ENCODE measurements around the gene NFKBIB. TPM values are rescaled to one million over a fixed set of nuclear protein-coding genes. Genes with fewer than 3 reads are reported as not detected.
"Not testable (repeated sequence)": the region's sequence is repeated elsewhere in the genome, so short reads cannot be mapped to it uniquely, and the experiment has no call there.

The NFKBIB gene
- total RNA-seq, 1 donor from 2014 or later, result 18.0 TPM

- Mint-ChIP-seq H3K4me1 (ENCODE audit: unreplicated experiment) (peaks cover 8% of the 10 kb centered on the region), H3K4me3 (ENCODE audit: unreplicated experiment) (peak overlapping the region; percentile 32), H3K9me3 (ENCODE audit: unreplicated experiment) (no peaks in the 10 kb centered on the region), H3K27me3 (ENCODE audit: unreplicated experiment) (no peaks in the 10 kb centered on the region), H3K36me3 (ENCODE audit: unreplicated experiment) (no peaks in the 10 kb centered on the region), H3K27ac (ENCODE audit: unreplicated experiment) (no peak overlapping the region)
- no peak for DNase-seq (ENCODE audit: extremely low spot score, unreplicated experiment)
- TF ChIP-seq CTCF (IDR thresholded peaks at IDR 0.05), result peak; percentile 68
These were observed 29.7 kb upstream of the NFKBIB start for GRCh38 chr19:38869836-38870607.

GRCh38 chr19:38870612-38871011, 29.2 kb upstream of the NFKBIB start:
- Mint-ChIP-seq H3K27ac (ENCODE audit: unreplicated experiment) (no peak overlapping the region), H3K36me3 (ENCODE audit: unreplicated experiment) (no peaks in the 10 kb centered on the region), H3K9me3 (ENCODE audit: unreplicated experiment) (no peaks in the 10 kb centered on the region), H3K27me3 (ENCODE audit: unreplicated experiment) (no peaks in the 10 kb centered on the region), H3K4me1 (ENCODE audit: unreplicated experiment) (peaks cover 8% of the 10 kb centered on the region), H3K4me3 (ENCODE audit: unreplicated experiment) (peak overlapping the region; percentile 14)
- no peak for DNase-seq (ENCODE audit: extremely low spot score, unreplicated experiment)
- TF ChIP-seq CTCF (IDR thresholded peaks at IDR 0.05), result no peak

- not testable (repeated sequence) for H3K36me3 Mint-ChIP-seq (ENCODE audit: unreplicated experiment); H3K9me3 Mint-ChIP-seq (ENCODE audit: unreplicated experiment); H3K4me1 Mint-ChIP-seq (ENCODE audit: unreplicated experiment); H3K4me3 Mint-ChIP-seq (ENCODE audit: unreplicated experiment); H3K27me3 Mint-ChIP-seq (ENCODE audit: unreplicated experiment); H3K27ac Mint-ChIP-seq (ENCODE audit: unreplicated experiment); DNase-seq (ENCODE audit: extremely low spot score, unreplicated experiment)
These were observed 26.4 kb upstream of the NFKBIB start for GRCh38 chr19:38873400-38873799.

GRCh38 chr19:38875656-38876395, 23.9 kb upstream of the NFKBIB start:
- Mint-ChIP-seq H3K4me3 (ENCODE audit: unreplicated experiment) (no peak overlapping the region), H3K27ac (ENCODE audit: unreplicated experiment) (no peak overlapping the region), H3K9me3 (ENCODE audit: unreplicated experiment) (no peaks in the 10 kb centered on the region), H3K4me1 (ENCODE audit: unreplicated experiment) (no peaks in the 10 kb centered on the region), H3K36me3 (ENCODE audit: unreplicated experiment) (peaks cover 3% of the 10 kb centered on the region), H3K27me3 (ENCODE audit: unreplicated experiment) (no peaks in the 10 kb centered on the region)
- no peak for TF ChIP-seq CTCF (IDR thresholded peaks at IDR 0.05)
- DNase-seq (ENCODE audit: extremely low spot score, unreplicated experiment), result no peak

- no peak for DNase-seq (ENCODE audit: extremely low spot score, unreplicated experiment)
- Mint-ChIP-seq H3K27me3 (ENCODE audit: unreplicated experiment) (no peaks in the 10 kb centered on the region), H3K4me3 (ENCODE audit: unreplicated experiment) (no peak within 1 kb of the TSS), H3K9me3 (ENCODE audit: unreplicated experiment) (no peaks in the 10 kb centered on the region), H3K36me3 (ENCODE audit: unreplicated experiment) (peaks cover 8% of the 10 kb centered on the region), H3K27ac (ENCODE audit: unreplicated experiment) (no peak within 1 kb of the TSS), H3K4me1 (ENCODE audit: unreplicated experiment) (no peaks in the 10 kb centered on the region)
- no peak for TF ChIP-seq CTCF (IDR thresholded peaks at IDR 0.05)
These were observed 21.8 kb upstream of the NFKBIB start, which contains the start of gene RINL for GRCh38 chr19:38877781-38878574. TSS of gene RINL (minus strand) at chr19:38878275. CDS start at chr19:38876742, 1,533 bp downstream.
